OCI-LY7 (cell line): ENCODE measurements around the gene JPT1.

Source experiments
- EZH2phosphoT487 ChIP-seq: fragments of 200-600 bp; sonication (generic); IDR thresholded peaks from 2 replicates; pipeline ENCODE4 v1.6.1; 2018; ENCODE audit warnings: low read depth, borderline replicate concordance, mild to moderate bottlenecking, mixed run types, antibody characterized with exemption, low read length, moderate library complexity, mixed read lengths
- TF ChIP-seq, protein P1 (sequence below): fragments of 200-600 bp; sonication (generic); conservative IDR thresholded peaks from 2 replicates; pipeline ENCODE4 v1.5.1; 2014; ENCODE audit warnings: mild to moderate bottlenecking, antibody characterized with exemption, low read length, moderate library complexity, mixed read lengths

DNA sequence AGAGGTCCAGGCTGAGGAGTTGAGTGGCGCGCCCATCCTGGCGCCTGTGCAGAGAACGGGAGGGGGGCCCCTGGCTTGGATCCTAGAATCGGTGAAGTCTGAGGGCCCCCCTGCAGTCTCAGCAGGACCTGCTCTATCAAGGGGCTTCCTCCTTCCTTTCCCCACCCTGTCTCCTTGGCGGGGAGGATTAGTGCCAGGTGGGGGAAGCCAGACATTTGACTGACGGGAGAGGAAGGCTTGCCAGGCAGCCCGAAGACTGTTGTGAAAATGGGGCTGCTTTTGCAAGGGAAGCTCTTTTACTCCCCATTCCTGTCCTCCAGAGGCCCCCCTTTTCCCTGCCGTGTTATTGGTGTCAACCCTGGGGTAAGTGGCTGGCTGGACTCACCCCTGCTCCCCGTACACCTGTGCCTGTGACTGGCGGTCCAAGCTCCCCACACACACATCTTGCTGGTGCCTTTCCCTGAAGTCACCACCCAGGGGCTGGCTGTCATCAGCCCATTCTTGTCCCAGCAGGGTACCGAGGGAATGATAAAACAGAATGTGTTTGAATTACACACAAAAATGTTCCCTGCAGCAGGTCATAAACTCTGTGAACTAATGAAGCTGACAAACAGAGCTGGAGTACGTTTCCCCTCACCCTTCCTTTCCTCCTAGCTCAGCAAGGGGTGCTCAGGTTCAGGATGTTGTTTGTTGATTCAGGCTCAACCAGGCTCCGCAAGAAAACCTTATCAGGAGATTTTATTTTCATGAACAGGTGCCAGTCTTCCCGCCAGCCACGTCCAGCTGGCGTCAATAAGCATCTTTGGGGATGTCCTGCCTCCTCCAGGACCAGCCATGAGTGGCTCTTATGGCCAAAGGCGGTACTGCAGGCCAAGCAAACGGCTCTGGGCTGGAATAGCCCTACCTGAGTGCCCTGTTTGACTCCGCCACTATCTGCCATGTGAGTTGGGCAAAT lies 48.9 kb downstream of the JPT1 start:
- TF ChIP-seq, protein P1, sequence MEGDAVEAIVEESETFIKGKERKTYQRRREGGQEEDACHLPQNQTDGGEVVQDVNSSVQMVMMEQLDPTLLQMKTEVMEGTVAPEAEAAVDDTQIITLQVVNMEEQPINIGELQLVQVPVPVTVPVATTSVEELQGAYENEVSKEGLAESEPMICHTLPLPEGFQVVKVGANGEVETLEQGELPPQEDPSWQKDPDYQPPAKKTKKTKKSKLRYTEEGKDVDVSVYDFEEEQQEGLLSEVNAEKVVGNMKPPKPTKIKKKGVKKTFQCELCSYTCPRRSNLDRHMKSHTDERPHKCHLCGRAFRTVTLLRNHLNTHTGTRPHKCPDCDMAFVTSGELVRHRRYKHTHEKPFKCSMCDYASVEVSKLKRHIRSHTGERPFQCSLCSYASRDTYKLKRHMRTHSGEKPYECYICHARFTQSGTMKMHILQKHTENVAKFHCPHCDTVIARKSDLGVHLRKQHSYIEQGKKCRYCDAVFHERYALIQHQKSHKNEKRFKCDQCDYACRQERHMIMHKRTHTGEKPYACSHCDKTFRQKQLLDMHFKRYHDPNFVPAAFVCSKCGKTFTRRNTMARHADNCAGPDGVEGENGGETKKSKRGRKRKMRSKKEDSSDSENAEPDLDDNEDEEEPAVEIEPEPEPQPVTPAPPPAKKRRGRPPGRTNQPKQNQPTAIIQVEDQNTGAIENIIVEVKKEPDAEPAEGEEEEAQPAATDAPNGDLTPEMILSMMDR, result peak; percentile 86
- no peak for TF ChIP-seq EZH2phosphoT487
